Liver (tissue), 9 donors: Measurements from ENCODE around the gene SDF4. TPM values are rescaled to one million over a fixed set of nuclear protein-coding genes. Genes with fewer than 3 reads are reported as not detected.

ENCODE experiments used
- DNase-seq: peaks from one replicate; pipeline ENCODE4 v3.0.0-alpha.2; 2017; ENCODE audit warnings: low spot score
- H3K27ac ChIP-seq, 2 donors: one replicate each; pipeline ENCODE4 v1.7.0; 2013; ENCODE audit warnings: inconsistent platforms in 2 of 2, low read length in 2 of 2, control low read depth in 1 of 2, low read depth in 1 of 2, mild to moderate bottlenecking in 1 of 2
- H3K27me3 ChIP-seq, 4 donors: one replicate each; pipeline versions ENCODE4 v1.6.1 to v1.7.0; 2013; ENCODE audit warnings: low read length in 3 of 4, inconsistent platforms in 1 of 4, mild to moderate bottlenecking in 1 of 4, moderate library complexity in 1 of 4; ENCODE audit not compliant: control insufficient read depth in 4 of 4, insufficient read depth in 4 of 4
- H3K36me3 ChIP-seq, 4 donors: one replicate each; pipeline versions ENCODE4 v1.6.1 to v1.7.0; 2013; ENCODE audit warnings: low read length in 3 of 4, mild to moderate bottlenecking in 3 of 4, low read depth in 1 of 4, moderate library complexity in 1 of 4; ENCODE audit not compliant: control insufficient read depth in 4 of 4, insufficient read depth in 3 of 4
- H3K4me1 ChIP-seq, 4 donors: one replicate each; pipeline versions ENCODE4 v1.6.1 to v1.7.0; 2013; ENCODE audit warnings: low read length in 3 of 4, mild to moderate bottlenecking in 3 of 4, moderate library complexity in 1 of 4; ENCODE audit not compliant: control insufficient read depth in 4 of 4, insufficient read depth in 4 of 4
- H3K4me3 ChIP-seq, 3 donors: one replicate each; pipeline versions ENCODE4 v1.6.1 to v1.7.0; 2013; ENCODE audit warnings: low read length in 3 of 3, control low read depth in 1 of 3, low read depth in 1 of 3, mild to moderate bottlenecking in 1 of 3
- H3K9ac ChIP-seq, 2 donors: one replicate each; pipeline ENCODE4 v1.7.0; 2013; ENCODE audit warnings: low read length in 2 of 2, mild to moderate bottlenecking in 2 of 2, moderate library complexity in 2 of 2, control low read depth in 1 of 2, low read depth in 1 of 2
- H3K9me3 ChIP-seq, 4 donors: one replicate each; pipeline versions ENCODE4 v1.6.1 to v1.7.0; 2013; ENCODE audit warnings: low read length in 3 of 4; ENCODE audit not compliant: control insufficient read depth in 4 of 4
- ATF3 ChIP-seq: IDR thresholded peaks from 2 replicates; pipeline ENCODE4 v1.6.1; 2016; ENCODE audit warnings: antibody characterized with exemption
- CTCF ChIP-seq: fragments of 150-350 bp; IDR thresholded peaks from 2 replicates; pipeline ENCODE4 v1.5.1; 2017; ENCODE audit warnings: improper control_type of control experiment, low read depth, low read length; ENCODE audit not compliant: missing input control
- FOXA1 ChIP-seq: IDR thresholded peaks from 2 replicates; pipeline ENCODE4 v1.6.1; 2016; ENCODE audit warnings: antibody characterized with exemption
- FOXA2 ChIP-seq: IDR thresholded peaks from 2 replicates; pipeline ENCODE4 v1.6.1; 2016; ENCODE audit warnings: antibody characterized with exemption
- HNF4A ChIP-seq, 2 donors: conservative IDR thresholded peaks; 2 replicates each; pipeline ENCODE4 v1.6.1; 2016; ENCODE audit warnings: antibody characterized with exemption in 2 of 2, mild to moderate bottlenecking in 2 of 2
- HNF4G ChIP-seq: IDR thresholded peaks from 2 replicates; pipeline ENCODE4 v1.6.1; 2016; ENCODE audit warnings: antibody characterized with exemption
- JUND ChIP-seq, 2 donors: IDR thresholded peaks; 2 replicates each; pipeline ENCODE4 v1.6.1; 2016; ENCODE audit warnings: antibody characterized with exemption in 2 of 2
- MAX ChIP-seq: IDR thresholded peaks from 2 replicates; pipeline ENCODE4 v1.6.1; 2016; ENCODE audit warnings: antibody characterized with exemption
- RAD21 ChIP-seq, 2 donors: IDR thresholded peaks; 2 replicates each; pipeline ENCODE4 v1.6.1; 2016; ENCODE audit warnings: antibody characterized with exemption in 2 of 2, mild to moderate bottlenecking in 2 of 2
- REST ChIP-seq: IDR thresholded peaks from 2 replicates; pipeline ENCODE4 v1.6.1; 2016; ENCODE audit warnings: antibody characterized with exemption, mild to moderate bottlenecking
- RXRA ChIP-seq, 2 donors: IDR thresholded peaks; 2 replicates each; pipeline ENCODE4 v1.6.1; 2017 to 2018; ENCODE audit warnings: antibody characterized with exemption in 2 of 2, mild to moderate bottlenecking in 1 of 2
- SP1 ChIP-seq: IDR thresholded peaks from 2 replicates; pipeline ENCODE4 v1.6.1; 2018; ENCODE audit warnings: antibody characterized with exemption, mild to moderate bottlenecking
- TAF1 ChIP-seq: conservative IDR thresholded peaks from 2 replicates; pipeline ENCODE4 v1.6.1; 2016; ENCODE audit warnings: antibody characterized with exemption, mild to moderate bottlenecking
- YY1 ChIP-seq: IDR thresholded peaks from 2 replicates; pipeline ENCODE4 v1.6.1; 2016; ENCODE audit warnings: antibody characterized with exemption, mild to moderate bottlenecking
- WGBS: extraction: QIAGEN DNeasy Blood & Tissue Kit; methylation state at CpG from one replicate; pipeline ENCODE4 v1.1.7; 2013; 5-methylcytosine and 5-hydroxymethylcytosine counted together
- polyA plus RNA-seq, 2 donors: library from polyadenylated mRNA; stranded (reverse) in 1 of 2; unstranded in 1 of 2; fragments of 200-250 nt in 1 of 2; fragments of >200 nt in 1 of 2; fragmentation: Nextera tagmentation in 1 of 2; extraction: Ambion mirVana in 1 of 2; gene quantifications; one replicate each; pipeline versions ENCODE4 v1.2.1 to v1.2.3, GENCODE V29; 2013 to 2015
- total RNA-seq, 2 donors: library from RNA; depleted of rRNA; stranded (reverse); fragments of >200 nt; gene quantifications; one replicate each; pipeline ENCODE4 v1.2.3, GENCODE V29; 2014
- donor health status: healthy.
- donor health status: healthy.
- donor health status: healthy.
- donor health status: healthy.
- donor health status: healthy.

Gene SDF4
- total and polyA plus RNA-seq, 4 donors = 48.7 to 180 (median 75.9) TPM

- no peak for TF ChIP-seq REST
These were observed 58.6 kb downstream of the SDF4 start (continued) for GRCh38 chr1:1173061-1173792.

- 77% methylated on average over 33 of the region's 33 CpGs for WGBS
- H3K27me3 ChIP-seq = peaks cover 0 to 19% (median 3%) of the 10 kb centered on the region in 4 donors
- no peak overlapping the region for H3K27ac ChIP-seq
- H3K9me3 ChIP-seq = no peaks in the 10 kb centered on the region
- no peaks in the 10 kb centered on the region for H3K4me1 ChIP-seq
- DNase-seq = no peak
- H3K36me3 ChIP-seq = no peaks in the 10 kb centered on the region
- H3K9ac ChIP-seq = no peak overlapping the region
- TF ChIP-seq CTCF (no peak), FOXA2 (no peak), JUND (IDR thresholded peaks at IDR 0.05) (no peak), FOXA1 (no peak), RXRA (IDR thresholded peaks at IDR 0.05) (no peak), ATF3 (no peak), TAF1 (no peak), HNF4A (conservative IDR thresholded peaks at IDR 0.05) (no peak), MAX (no peak), HNF4G (no peak), YY1 (no peak), SP1 (no peak)
- no peak overlapping the region for H3K4me3 ChIP-seq
These were observed 60.1 kb downstream of the SDF4 start for GRCh38 chr1:1171546-1172340.

GRCh38 chr1:1171161-1171545 lies 60.6 kb downstream of the SDF4 start:
- 66% methylated on average over 12 of the region's 12 CpGs for WGBS
- no peaks in the 10 kb centered on the region for H3K4me1 ChIP-seq
- no peaks in the 10 kb centered on the region for H3K9me3 ChIP-seq
- H3K36me3 ChIP-seq = no peaks in the 10 kb centered on the region
- no peak overlapping the region for H3K4me3 ChIP-seq
- DNase-seq = no peak
- H3K27ac ChIP-seq = no peak overlapping the region
- H3K9ac ChIP-seq = no peak overlapping the region
- TF ChIP-seq YY1 = no peak
- TF ChIP-seq FOXA2 = no peak
- TF ChIP-seq HNF4G = no peak
- no peak for TF ChIP-seq RAD21 (IDR thresholded peaks at IDR 0.05)
- H3K27me3 ChIP-seq = peaks cover 0 to 19% (median 3%) of the 10 kb centered on the region in 4 donors
